ENCODE results near the gene KHDRBS1. TPM values are rescaled to one million over a fixed set of nuclear protein-coding genes. Genes with fewer than 3 reads are reported as not detected.

Gene KHDRBS1
- total RNA-seq, 1 experiment from 2014 or later: 267 TPM

- H3K27ac ChIP-seq (ENCODE audit: insufficient read length, low read depth, low read length): no peak overlapping the region
Measured at GRCh38 chr1:31984419-31985347, 29.0 kb upstream of the KHDRBS1 start.

More at GRCh38 chr1:31984419-31985347, 29.0 kb upstream of the KHDRBS1 start:
- WGBS (ENCODE audit: extremely low coverage, insufficient read length, low lambda C conversion rate): no CpG with 5 or more reads among the region's 6 CpGs
- H3K79me2 ChIP-seq (ENCODE audit: insufficient read depth, low read length): no peaks in the 10 kb centered on the region
- H2BK120ac ChIP-seq (ENCODE audit: low read depth, low read length, poor library complexity, severe bottlenecking): no peak overlapping the region
- H3K4me2 ChIP-seq (ENCODE audit: insufficient read depth, insufficient read length, low read length): no peak overlapping the region
- no peak overlapping the region for H4K5ac ChIP-seq (ENCODE audit: insufficient read length, low read depth, low read length)
- no peak overlapping the region for H4K8ac ChIP-seq (replicated peaks; ENCODE audit: insufficient read length, low read depth, low read length)
- no peak overlapping the region for H3K18ac ChIP-seq (ENCODE audit: insufficient read length, low read depth, low read length)
- H2AK5ac ChIP-seq (ENCODE audit: insufficient read length, low read length): no peak overlapping the region
- peaks cover 4% of the 10 kb centered on the region; the same call in 1 of the 2 replicates for H3K4me1 ChIP-seq (ENCODE audit: insufficient read depth, low read length)
- no peak overlapping the region for H3K4ac ChIP-seq (ENCODE audit: low read depth, low read length)
- no peaks in the 10 kb centered on the region for H4K20me1 ChIP-seq (ENCODE audit: control insufficient read depth, insufficient read depth, insufficient read length)
- H3K27me3 ChIP-seq (ENCODE audit: insufficient read depth, low read length): no peaks in the 10 kb centered on the region
- H2BK12ac ChIP-seq (ENCODE audit: insufficient read length, low read depth, low read length): no peak overlapping the region
- no peak overlapping the region for H3K14ac ChIP-seq (ENCODE audit: insufficient read depth, low read length)
- no peak overlapping the region for H4K91ac ChIP-seq (ENCODE audit: insufficient read length, low read depth, low read length)
- Mint-ChIP-seq H3K27me3 (ENCODE audit: low read depth) (no peaks in the 10 kb centered on the region), H3K27ac (no peak overlapping the region), H3K9me3 (no peaks in the 10 kb centered on the region; a peak in 2 of 5 replicates), H3K36me3 (ENCODE audit: insufficient read depth in 1 of 3, low read depth in 3 of 3) (no peaks in the 10 kb centered on the region), H3K4me1 (peaks cover 18 to 21% of the 10 kb centered on the region in 2 experiments), H3K4me3 (no peak overlapping the region)
- no peak overlapping the region for H3K23ac ChIP-seq (ENCODE audit: insufficient read length, low read depth, low read length)
- H3K56ac ChIP-seq (ENCODE audit: insufficient read length, low read depth, low read length): no peak overlapping the region
- H3K23me2 ChIP-seq (ENCODE audit: insufficient read length, low read depth, low read length, poor library complexity, severe bottlenecking): no peaks in the 10 kb centered on the region
- H2BK15ac ChIP-seq (ENCODE audit: low read depth, low read length): no peak overlapping the region
- no peak overlapping the region for H3K9ac ChIP-seq (ENCODE audit: extremely low read depth, insufficient read length, low read length)
- TF ChIP-seq, protein P1, sequence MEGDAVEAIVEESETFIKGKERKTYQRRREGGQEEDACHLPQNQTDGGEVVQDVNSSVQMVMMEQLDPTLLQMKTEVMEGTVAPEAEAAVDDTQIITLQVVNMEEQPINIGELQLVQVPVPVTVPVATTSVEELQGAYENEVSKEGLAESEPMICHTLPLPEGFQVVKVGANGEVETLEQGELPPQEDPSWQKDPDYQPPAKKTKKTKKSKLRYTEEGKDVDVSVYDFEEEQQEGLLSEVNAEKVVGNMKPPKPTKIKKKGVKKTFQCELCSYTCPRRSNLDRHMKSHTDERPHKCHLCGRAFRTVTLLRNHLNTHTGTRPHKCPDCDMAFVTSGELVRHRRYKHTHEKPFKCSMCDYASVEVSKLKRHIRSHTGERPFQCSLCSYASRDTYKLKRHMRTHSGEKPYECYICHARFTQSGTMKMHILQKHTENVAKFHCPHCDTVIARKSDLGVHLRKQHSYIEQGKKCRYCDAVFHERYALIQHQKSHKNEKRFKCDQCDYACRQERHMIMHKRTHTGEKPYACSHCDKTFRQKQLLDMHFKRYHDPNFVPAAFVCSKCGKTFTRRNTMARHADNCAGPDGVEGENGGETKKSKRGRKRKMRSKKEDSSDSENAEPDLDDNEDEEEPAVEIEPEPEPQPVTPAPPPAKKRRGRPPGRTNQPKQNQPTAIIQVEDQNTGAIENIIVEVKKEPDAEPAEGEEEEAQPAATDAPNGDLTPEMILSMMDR (conservative IDR thresholded peaks at IDR 0.05): no peak
- no peak overlapping the region for H2BK5ac ChIP-seq (ENCODE audit: insufficient read length, low read length)
- H2AFZ ChIP-seq (ENCODE audit: low read length): no peak overlapping the region
- DNase-seq: no peak
- H3T11ph ChIP-seq (ENCODE audit: low read length): no peak overlapping the region
- no peaks in the 10 kb centered on the region for H3K79me1 ChIP-seq (ENCODE audit: insufficient read depth, low read depth, low read length, poor library complexity, severe bottlenecking)
- H3K9me3 ChIP-seq (ENCODE audit: control insufficient read depth, low read depth, low read length): no peaks in the 10 kb centered on the region
- H2BK20ac ChIP-seq (ENCODE audit: low read depth, low read length, poor library complexity, severe bottlenecking): no peak overlapping the region

Measured in H9 (cell line).